GM19467 (cell line): ENCODE data around the gene TCF7L1.

Experiments used
- ATAC-seq: cut with Tn5 transposase; IDR thresholded peaks from one replicate; pipeline ENCODE4 v1.9.1; 2021; ENCODE audit warnings: mild to moderate bottlenecking, moderate library complexity; ENCODE audit not compliant: unreplicated experiment

TCF7L1 gene

DNA sequence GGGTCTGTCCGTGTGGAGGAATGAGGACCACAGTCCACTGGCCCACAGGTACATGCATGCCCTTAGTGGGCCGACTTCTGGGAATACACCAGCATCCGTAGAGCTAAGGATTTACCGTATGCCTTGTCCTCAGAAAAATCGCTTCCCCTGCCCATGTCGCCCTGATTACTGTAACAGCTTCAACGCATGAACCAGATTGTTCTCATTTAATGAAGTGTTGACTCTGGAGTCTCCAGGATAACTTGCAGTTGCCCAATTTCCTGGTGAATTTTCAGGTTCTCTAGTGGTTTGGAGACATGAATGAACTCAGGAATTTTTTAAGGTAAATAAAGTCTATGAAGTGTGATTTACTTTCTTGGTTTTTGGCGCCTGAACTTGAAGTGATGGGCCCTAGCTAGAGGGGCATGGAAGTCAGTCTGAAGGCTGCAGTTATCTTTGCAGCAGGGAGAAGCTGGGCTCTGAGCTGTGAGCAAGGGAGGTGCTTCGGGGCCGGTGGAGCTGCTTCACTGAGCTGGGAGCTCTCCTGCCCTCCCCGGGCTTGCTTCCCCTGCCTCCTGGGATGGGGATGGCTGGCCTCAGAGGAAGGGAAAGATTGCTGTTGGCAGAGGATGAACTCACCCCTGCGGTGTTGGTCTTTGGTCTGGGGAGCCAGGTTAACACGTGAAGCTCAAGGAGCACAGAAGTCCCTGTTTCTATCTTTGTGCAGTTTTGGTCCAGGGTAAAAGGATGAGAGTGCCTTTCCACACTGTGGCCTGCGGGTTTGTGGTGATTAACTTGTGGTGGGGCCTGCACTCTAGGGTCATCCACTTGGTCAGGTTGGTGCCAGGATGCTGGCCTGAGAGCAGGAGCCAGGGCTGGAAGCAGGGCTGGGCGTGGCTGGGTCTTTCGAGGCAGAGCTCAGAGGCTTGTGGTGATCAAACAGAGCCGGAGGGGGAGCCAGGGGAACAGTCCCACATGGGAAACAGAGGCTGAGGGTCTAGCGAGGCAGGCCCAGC is 28.1 kb downstream of the TCF7L1 start:
- ATAC-seq: no peak

DNA sequence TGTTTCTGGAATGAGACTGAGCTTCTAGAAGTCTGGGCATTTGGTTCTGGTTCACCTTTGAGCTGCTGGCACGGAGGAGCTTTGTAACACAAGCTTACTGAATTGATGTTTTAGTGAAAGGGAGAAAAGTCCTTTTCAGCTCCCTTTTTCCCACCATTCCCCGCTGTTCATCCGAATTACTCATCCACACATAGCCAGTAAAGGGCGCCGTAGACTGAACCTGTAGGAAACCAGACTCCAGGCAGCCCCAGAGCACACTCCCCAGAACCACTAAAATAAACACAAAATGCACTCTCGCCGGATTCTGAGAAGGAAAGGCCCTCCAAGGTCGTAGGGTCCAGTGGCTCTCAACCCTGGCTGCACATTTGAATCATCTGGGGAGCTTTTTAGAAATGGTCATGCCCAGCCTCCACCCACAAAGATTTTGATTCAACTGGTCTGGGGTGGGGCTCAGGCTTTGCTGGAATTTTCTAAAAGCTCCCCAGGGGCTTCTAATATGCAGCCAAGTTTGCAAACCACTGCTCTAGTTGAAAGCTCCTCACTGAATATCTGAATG is 29.6 kb downstream of the TCF7L1 start:
- ATAC-seq: no peak

DNA sequence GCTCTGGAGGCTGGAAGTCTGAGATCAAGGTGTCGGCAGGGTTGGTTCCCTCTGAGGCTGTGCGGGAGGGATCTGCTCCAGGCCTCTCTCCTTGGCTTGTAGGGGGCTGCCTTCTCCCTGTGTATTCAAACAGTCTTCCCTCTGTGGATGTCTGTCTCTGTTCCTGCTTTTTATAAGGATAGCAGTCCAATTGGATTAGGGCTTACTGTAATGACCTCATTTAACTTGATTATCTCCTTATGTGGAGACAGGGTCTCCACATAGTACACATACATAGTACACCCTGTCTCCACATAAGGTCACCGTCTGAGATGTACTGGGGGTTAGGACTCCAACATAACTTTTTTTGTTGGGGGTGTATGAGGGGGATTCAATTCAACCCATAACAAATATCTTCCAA is 30.5 kb downstream of the TCF7L1 start:
- ATAC-seq: no peak

DNA sequence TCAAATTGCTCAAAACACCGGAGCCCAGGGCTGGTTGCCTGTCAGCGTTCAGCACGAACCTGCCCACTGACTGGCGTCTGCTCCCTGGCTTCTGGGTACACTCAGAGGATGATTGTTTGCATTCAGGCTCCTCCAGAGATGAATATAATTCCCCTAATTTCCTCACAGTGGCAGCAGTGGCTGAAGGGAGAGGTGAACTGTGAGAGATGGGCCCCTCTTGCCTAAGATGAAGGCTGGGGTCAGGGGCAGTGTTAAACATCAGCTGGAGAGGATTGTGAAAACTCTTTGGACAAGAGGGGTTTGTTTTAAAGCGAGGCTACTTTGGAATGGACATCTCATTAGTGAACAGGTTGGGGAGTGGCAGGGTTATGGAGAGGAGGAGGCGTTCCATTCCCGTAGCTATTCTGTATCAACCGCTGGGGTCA is 31.0 kb downstream of the TCF7L1 start:
- no peak for ATAC-seq

DNA sequence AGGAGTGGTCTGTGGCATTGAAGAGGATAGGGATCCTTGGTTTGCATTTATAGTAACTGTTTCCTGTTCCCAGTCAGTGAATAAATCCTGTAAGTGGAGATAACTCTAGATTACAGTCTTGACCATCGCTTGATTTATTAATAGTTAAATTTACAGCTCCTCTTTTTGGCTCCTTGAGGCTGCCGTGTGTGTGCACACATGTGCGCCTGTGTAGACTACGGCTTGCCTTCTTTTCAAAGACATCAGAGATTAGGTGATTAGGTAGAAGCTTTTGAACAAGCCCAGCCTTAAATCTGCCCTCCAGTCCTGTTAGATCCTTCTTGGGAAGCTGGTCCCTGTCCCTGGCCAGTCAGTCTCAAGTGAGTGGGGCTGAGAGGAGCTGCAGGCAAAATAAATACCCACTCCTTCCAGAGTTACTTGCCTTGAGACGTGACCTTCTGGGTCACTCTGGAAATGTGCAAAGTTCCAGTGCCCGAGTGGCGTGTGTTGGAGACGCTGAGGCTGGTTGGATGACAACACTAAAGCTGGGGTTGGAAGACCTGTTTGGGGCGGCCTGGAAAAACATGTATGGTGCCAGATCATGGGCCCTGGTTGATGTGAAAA is 32.0 kb downstream of the TCF7L1 start:
- ATAC-seq: no peak

DNA sequence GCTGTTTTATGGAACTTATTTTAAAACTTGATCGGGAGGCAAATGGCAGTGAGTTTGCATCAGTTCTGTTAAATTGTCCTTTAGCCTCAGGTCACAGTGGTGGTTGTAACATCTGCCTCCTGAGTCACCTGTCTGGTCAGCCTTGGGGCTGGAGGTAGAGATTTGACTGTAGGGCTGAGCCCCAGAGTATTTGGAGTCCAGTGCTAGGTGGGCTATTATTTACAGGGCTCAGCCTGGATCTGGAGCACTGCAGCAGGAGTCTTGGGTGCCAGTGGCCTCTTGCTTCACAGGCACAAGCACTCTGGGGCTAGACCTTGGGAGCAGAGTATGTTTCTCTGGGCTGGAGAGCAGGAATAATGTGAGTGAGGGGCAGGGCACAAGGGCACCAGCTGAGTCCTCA is 32.8 kb downstream of the TCF7L1 start:
- no peak for ATAC-seq

DNA sequence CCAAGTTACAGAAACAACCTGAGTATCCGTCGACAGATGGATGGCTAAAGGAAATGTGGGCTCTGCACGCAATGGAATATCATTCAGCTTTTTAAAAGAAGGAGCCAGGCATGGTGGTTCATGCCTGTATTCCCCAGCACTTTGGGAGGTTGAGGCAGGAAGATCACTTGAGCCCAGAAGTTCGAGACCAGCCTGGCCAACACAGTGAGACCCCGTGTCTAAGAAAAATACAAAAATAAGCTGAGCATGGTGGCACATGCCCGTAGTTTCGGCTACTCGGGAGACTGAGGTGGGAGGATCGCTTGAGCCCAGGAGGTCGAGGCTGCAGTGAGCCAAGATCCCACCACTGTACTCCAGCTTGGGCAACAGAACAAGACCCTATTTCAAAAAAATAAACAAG is 34.3 kb downstream of the TCF7L1 start:
- ATAC-seq: no peak

DNA sequence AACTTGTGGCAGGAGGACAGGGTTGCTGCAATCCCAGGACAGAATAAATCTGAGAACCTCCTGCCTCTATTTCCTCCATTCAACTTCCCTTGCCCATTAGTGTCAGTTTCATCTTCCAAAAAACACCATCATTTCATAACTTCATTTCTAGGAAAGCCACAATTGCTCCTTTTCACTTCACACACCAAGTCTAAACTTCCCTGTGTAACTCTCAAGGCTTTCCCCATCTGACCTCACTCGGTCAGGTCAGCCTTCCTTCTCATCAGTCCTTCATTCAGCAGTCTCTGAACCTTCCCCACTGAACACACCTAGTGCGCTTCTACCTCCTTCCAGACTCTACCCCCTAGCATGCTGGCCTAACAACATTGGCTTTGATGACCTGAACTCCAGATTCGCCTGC is 35.8 kb downstream of the TCF7L1 start:
- no peak for ATAC-seq

DNA sequence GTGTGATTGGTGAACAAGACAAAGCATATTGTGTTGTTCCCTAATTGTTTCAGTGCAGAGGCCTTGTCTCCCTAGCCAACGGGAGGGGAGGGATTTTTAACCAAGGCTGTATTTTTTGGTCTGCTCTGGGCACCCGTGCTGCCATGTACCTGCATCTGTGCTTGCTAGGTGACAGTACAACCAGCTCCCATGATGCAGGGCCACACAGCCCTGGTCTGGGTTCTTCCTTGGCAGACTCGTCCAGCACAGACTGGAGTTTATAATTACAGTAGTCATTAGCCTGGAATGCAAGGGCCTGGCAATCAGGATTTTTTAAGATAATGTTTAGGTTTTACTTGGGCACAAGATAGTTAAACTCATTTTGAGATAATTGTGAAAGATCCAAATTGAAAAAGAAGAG is 36.4 kb downstream of the TCF7L1 start:
- ATAC-seq: no peak

DNA sequence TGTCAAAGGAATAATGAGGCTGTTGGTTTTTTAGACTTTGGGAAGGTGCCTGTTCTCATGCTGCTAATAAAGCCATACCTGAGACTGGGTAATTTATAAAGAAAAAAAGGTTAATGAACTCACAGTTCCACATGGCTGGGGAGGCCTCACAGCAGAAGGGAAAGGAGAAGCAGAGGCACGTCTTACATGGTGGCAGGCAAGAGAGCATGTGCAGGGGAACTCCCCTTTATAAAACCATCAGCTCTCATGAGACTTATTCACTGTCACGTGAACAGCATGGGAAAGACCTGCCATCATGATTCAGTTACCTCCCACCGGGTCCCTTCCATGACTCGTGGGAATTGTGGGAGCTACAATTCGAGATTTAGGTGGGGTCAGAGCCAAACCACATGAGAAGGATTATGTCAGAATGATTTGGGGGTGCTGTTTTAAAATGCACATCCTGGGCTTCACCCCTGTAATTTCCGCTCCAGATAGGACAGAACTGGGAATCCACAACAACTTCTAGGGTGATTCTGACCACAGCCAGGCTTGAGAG is 37.8 kb downstream of the TCF7L1 start:
- no peak for ATAC-seq

DNA sequence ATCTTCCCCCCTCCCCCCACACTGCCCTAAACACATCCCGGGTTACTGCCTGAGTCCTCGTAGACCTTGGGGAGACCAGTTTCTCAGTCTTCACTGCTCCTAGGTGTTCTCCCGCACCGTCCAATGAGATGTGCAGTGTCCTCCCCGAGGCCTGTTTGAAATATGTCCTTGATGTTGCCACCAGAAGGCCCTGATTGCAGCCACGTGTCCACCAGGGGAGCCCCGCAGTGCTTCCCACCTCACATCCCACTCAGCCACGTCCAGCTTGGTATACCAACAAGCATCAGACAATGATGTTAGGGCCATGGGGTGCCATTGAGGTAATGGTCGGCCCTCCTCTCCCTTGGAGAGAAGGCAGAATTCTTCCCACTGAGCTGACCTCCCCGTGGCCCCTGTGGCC is 38.7 kb downstream of the TCF7L1 start:
- no peak for ATAC-seq

DNA sequence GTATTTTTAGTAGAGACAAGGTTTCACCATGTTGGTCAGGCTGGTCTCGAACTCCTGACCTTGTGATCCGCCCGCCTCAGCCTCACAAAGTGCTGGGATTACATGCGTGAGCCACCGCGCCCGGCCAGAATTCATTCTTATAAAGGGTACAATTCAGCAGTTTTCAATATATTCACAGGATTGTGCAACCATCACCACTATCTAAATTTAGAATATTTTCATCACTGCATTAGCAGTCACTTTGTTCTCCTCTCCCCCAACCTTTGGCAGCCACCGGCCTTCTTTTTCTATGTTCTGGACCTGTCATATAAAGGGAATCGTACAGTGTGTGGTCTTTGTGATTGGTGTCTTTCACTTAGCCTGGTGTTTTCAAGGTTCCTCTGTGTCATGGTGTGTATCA is 40.7 kb downstream of the TCF7L1 start:
- no peak for ATAC-seq

DNA sequence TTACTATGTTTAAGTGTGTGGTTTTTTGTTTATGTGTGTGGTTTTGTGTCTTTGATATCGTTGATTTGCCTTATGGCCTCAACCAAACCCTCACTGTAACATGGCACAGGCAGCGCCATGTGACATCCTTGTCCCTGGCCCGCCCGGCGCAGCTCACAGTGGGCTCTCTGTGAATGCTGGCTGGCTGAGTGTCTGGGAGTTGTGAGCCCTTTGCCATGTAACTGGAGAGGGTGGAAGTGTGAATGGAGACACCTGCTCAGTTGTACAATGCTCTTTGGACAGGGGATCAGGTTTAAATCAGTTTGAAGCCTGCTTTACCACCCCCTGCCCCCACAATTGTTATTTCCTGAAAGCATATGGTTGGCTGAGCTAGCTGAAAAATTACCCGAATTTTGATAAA is 41.8 kb downstream of the TCF7L1 start:
- ATAC-seq: no peak

DNA sequence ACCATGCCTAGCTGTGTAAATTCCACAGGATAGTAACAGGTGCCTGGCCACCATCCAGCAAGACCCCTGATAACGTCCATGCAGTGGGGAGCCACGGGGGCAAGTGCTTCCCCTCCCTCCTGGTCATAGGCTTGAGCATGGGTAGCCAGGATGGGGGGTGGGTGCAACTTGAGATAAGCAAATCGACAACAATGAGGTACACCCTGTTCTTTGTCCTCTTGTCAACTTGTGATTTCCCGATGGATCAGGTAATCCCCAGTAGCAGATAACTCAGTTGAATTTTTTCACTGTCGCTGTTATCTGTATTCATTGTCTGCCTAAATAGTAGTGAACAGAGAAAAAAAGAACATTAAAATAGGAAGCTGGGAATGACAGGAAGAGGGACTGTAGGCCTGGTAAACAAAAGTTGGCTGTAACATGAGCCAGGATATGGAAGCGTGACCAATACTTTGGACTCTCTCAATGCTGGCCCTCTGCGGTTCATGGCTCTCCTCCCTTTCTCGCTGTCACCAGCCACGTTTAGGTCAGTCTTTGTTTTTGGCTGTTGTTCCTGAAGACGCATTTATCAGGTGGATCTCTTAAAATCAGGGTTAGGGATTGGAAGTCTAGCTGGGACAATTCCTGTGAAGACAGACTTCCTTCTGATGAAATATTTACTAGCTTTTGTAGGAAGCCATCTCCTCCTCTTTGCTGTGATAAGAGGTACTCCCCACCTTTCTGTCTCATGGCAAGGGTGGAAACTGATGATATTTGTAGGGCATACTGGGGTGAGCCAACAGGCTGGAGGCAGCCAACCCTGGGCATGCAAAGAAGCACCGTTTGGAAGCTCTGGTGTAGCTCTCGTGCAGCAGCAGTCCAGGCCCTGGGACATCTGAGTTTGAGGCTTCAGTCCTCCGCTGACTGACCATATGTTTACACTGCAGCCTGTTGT is 42.4 kb downstream of the TCF7L1 start:
- no peak for ATAC-seq

DNA sequence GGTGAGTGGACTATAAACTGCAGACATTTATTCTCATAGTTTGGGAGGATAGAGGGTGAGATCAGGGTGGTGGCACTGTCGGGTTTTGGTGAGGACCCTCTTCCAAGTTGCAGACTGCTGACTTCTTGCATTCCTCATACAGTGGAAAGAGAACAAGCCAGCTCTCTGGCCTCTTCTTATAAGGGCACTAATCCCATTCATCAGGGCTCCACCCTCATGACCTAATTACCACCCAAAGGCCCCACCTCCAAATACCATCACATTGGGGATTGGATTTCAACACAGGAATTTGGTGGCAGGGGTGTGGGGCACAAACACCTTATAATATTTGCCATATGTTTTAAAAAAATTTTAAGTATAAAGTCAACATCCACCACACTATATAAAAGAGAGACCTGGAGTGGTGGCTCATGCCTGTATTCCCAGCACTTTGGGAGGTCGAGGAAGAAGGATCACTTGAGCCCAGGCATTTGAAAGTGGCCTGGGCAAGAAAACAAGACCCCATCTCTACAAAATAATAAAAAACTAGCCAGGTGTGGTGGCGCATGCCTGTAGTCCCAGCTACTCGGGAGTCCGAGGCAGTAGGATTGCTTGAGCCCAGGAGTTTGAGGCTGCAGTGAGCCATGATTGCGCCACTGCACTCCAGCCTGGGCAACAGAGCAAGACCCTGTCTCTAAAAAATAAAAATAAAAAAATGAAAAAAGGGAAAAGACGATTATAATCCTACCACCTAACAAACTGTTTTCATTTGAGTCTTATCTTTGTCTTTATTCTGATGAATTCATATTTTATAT is 44.0 kb downstream of the TCF7L1 start:
- ATAC-seq: no peak

DNA sequence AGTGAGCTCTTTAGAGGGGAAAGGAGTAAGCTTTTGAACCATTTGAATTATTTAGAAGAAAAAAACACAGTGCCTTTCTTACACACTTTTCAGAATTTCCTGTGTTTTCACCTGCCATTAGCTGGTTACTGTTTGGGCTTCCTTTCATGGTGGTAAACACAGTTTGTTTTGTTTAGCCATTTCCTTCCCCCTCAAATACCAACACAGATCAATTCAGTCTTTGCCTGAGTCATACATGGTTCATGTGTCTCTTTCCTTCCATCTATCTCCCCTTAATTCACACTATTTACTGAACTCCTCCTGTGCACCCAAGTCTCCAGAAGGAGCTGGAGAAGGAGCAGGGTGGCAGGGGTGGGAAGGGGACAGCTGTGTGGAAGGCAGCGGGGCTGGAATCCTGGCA is 45.0 kb downstream of the TCF7L1 start:
- ATAC-seq: no peak

DNA sequence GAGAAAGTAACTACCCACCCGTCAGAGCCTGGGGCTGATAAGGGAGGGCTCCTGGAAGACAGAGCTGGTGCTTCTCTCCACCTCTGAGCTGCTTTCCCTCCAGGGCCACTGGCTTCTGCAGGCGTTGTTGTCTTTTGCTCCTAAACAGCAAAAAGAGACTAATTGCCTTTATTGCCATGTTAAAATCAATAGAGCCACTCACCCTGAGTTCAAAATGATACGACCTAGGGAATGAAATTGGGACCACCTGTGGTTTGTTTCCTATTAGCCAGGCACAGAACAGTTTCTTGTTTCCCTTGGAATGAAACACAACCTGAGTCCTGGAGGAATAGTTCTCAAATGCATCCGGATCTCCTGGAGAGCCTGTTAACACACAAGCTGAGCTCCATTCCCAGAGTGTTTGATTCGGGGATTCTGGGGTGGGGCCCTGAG is 45.8 kb downstream of the TCF7L1 start:
- ATAC-seq: no peak

DNA sequence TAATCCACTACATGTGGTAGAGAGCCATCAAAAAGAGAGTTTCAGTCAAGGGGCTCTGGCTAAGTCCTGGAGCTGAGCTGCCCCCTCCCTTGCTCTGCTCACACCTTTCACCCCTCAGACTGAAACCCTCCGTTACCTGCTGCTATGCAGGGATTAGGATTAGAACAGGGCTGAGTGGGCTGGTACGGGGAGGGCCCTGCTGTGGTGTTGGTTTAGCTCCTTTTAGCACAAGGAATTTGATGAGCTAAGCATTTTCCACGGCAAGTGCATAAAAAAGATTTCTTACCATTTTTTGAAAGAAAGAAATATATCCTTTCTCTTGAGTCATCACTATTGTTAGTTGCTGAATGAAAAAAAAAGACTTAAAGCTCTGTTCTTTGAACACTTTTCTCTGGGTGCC is 46.3 kb downstream of the TCF7L1 start:
- ATAC-seq: no peak

DNA sequence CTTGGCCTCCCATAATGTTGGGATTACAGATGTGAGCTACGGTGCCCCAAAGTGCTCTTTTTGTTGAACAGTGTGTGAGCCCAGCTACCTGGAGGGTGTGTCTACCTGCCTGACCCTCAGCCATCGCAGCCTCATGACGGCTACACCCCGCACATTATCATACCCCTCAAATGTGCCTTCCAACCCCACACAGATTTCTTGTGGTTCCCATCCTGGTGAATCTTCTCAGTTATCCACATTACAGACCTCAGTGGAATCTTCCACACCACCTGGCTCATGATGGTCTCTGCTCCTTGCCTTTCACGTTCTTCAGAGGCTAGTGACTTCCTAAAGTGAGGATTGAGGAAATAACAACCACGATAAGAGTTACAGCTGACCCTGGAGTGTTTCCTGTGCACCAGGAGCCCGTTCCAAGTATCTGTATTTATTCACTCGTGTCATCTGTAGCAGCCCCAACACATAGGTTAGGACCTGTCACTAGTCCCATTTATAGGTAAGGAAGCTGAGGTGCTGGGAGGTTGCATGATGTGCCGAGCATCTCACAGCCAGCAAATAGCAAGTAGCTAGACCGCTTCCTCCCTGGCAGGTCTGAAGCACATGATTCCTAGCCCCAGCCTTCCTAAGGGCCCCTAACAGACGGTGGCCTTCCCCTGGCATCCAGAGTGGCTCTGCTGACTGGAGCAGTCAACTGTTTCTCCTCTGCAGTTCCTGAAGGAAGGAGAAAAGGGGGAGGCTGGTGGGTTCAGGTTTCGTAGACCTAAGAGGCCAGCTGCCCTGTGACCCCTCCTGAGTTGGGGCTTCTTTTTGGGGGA is 47.3 kb downstream of the TCF7L1 start:
- no peak for ATAC-seq
